HepG2 (cell line): ENCODE data around the gene EBF4. TPM values are rescaled to one million over a fixed set of nuclear protein-coding genes. Genes with fewer than 3 reads are reported as not detected.

ENCODE experiments used
- ATF7 ChIP-seq, 2 experiments: fragments of 450-650 bp in 1 of 2; sonication (generic) in 1 of 2; formaldehyde crosslinking in 1 of 2; IDR thresholded peaks; 2 replicates each; pipeline versions ENCODE4 v1.4.0 to v1.6.1; 2016 to 2020; ENCODE audit warnings: antibody characterized with exemption in 1 of 2, mild to moderate bottlenecking in 1 of 2, missing genetic modification reagents in 1 of 2
- CBFB ChIP-seq: sonication (generic); formaldehyde crosslinking; IDR thresholded peaks from 2 replicates; pipeline ENCODE4 v1.4.0; 2020; ENCODE audit warnings: missing genetic modification reagents
- CBX5 ChIP-seq: sonication (generic); formaldehyde crosslinking; IDR thresholded peaks from 2 replicates; pipeline ENCODE4 v1.4.0; 2020; ENCODE audit warnings: missing genetic modification reagents, borderline replicate concordance
- EHMT2 ChIP-seq: fragments of 200-600 bp; sonication (generic); IDR thresholded peaks from 2 replicates; pipeline ENCODE4 v1.7.0; 2017; ENCODE audit warnings: antibody characterized with exemption, low read depth, low read length, borderline replicate concordance
- FOXK1 ChIP-seq: sonication (generic); formaldehyde crosslinking; IDR thresholded peaks from 2 replicates; pipeline ENCODE4 v1.4.0; 2020; ENCODE audit warnings: low read depth, missing genetic modification reagents, borderline replicate concordance
- FOXO1 ChIP-seq: sonication (generic); formaldehyde crosslinking; IDR thresholded peaks from 2 replicates; pipeline ENCODE4 v1.4.0; 2020; ENCODE audit warnings: missing genetic modification reagents
- GABPA ChIP-seq, 2 experiments: IDR thresholded peaks; 2 replicates each; pipeline ENCODE4 v1.6.1; 2011 to 2016; ENCODE audit warnings: low read depth in 2 of 2, low read length in 1 of 2, missing biosample characterization in 1 of 2, missing genetic modification characterization in 1 of 2
- JUND ChIP-seq: sonication (generic); formaldehyde crosslinking; IDR thresholded peaks from 2 replicates; pipeline ENCODE4 v1.8.0; 2022; ENCODE audit warnings: mild to moderate bottlenecking, missing genetic modification reagents
- MAFF ChIP-seq: IDR thresholded peaks from 2 replicates; pipeline ENCODE4 v1.6.1; 2011; ENCODE audit warnings: low read depth, low read length, improper control_type of control experiment
- NRL ChIP-seq: sonication (generic); formaldehyde crosslinking; IDR thresholded peaks from 2 replicates; pipeline ENCODE4 v1.5.0; 2020; ENCODE audit warnings: missing genetic modification reagents, mild to moderate bottlenecking, moderate library complexity, borderline replicate concordance
- PHF20 ChIP-seq: sonication (generic); formaldehyde crosslinking; IDR thresholded peaks from 2 replicates; pipeline ENCODE4 v1.5.0; 2020; ENCODE audit warnings: mild to moderate bottlenecking, missing genetic modification reagents
- RBM22 ChIP-seq: fragments of 200-400 bp; formaldehyde crosslinking; optimal IDR thresholded peaks from 2 replicates; pipeline ENCODE3; 2017; ENCODE audit warnings: mild to moderate bottlenecking, low read length, moderate library complexity
- SP2 ChIP-seq: sonication (generic); formaldehyde crosslinking; IDR thresholded peaks from 2 replicates; pipeline ENCODE4 v1.5.1; 2020; ENCODE audit warnings: mild to moderate bottlenecking, missing genetic modification reagents
- SSRP1 ChIP-seq: IDR thresholded peaks from 2 replicates; pipeline ENCODE4 v1.6.1; 2016; ENCODE audit warnings: control low read depth
- SUZ12 ChIP-seq: fragments of 150-350 bp; IDR thresholded peaks from 2 replicates; pipeline ENCODE4 v1.6.1; 2014; ENCODE audit warnings: low read depth, low read length
- TEAD3 ChIP-seq: optimal IDR thresholded peaks from 2 replicates; pipeline ENCODE3; 2016; ENCODE audit warnings: borderline replicate concordance
- TRIM22 ChIP-seq: fragments of 450-650 bp; IDR thresholded peaks from 2 replicates; pipeline ENCODE4 v1.6.1; 2017
- ZNF160 ChIP-seq: sonication (generic); formaldehyde crosslinking; IDR thresholded peaks from 2 replicates; pipeline ENCODE4 v1.8.0; 2022; ENCODE audit warnings: mild to moderate bottlenecking, inconsistent platforms, missing genetic modification reagents
- ZNF326 ChIP-seq: sonication (generic); formaldehyde crosslinking; IDR thresholded peaks from 2 replicates; pipeline ENCODE4 v1.4.0; 2020; ENCODE audit warnings: missing genetic modification reagents, borderline replicate concordance
- ZNF513 ChIP-seq: sonication (generic); formaldehyde crosslinking; conservative IDR thresholded peaks from 2 replicates; pipeline ENCODE4 v1.5.0; 2020; ENCODE audit warnings: missing genetic modification reagents
- ZNF841 ChIP-seq: sonication (generic); formaldehyde crosslinking; IDR thresholded peaks from 2 replicates; pipeline ENCODE4 v1.8.1; 2023; ENCODE audit warnings: missing genetic modification reagents, borderline replicate concordance
- ZSCAN21 ChIP-seq: sonication (generic); formaldehyde crosslinking; IDR thresholded peaks from 2 replicates; pipeline ENCODE4 v1.8.0; 2022; ENCODE audit warnings: mild to moderate bottlenecking, missing genetic modification reagents, moderate library complexity, borderline replicate concordance
- ZUFSP ChIP-seq: sonication (generic); formaldehyde crosslinking; IDR thresholded peaks from 2 replicates; pipeline ENCODE4 v1.9.0; 2021; ENCODE audit warnings: missing genetic modification reagents, mild to moderate bottlenecking, borderline replicate concordance
- polyA plus RNA-seq, 8 experiments: library from polyadenylated mRNA; depleted of rRNA in 3 of 8; stranded (reverse) in 7 of 8; unstranded in 1 of 8; fragments of >200 nt; fragmentation: Illumina TruSeq in 4 of 8; extraction: Trizol in 4 of 8; gene quantifications; 2 replicates each; pipeline versions ENCODE4 v1.2.1 to v1.2.3, GENCODE V29; 2011 to 2016; ENCODE audit warnings: low read depth in 4 of 8, missing spikeins in 1 of 8, mixed read lengths in 1 of 8; ENCODE audit not compliant: insufficient read depth in 1 of 8
- total RNA-seq, 5 experiments: library from RNA; depleted of rRNA; stranded (reverse); fragments of >200 nt; fragmentation: Illumina TruSeq; extraction: Trizol; gene quantifications; 2 replicates each; pipeline ENCODE4 v1.2.3, GENCODE V29; 2016; ENCODE audit warnings: low read depth in 1 of 5
- TF ChIP-seq, protein P1 (sequence below): sonication (generic); formaldehyde crosslinking; IDR thresholded peaks from 2 replicates; pipeline ENCODE4 v1.4.0; 2020; ENCODE audit warnings: missing genetic modification reagents

EBF4 gene
- total and polyA plus RNA-seq, 2 of the 13 experiments (the other 11 are each of a cell fraction or from before 2014, with no cell fraction given), result 0.84 to 2.2 TPM

GRCh38 chr20:2654384-2654822 is 38.2 kb upstream of the EBF4 start (continued):
- TF ChIP-seq NRL (CRISPR knock-in tag), result 0 out of 2 replicates have a peak, but pooled peaks have one; percentile 8
- TF ChIP-seq JUND, result no peak
- TF ChIP-seq, protein P1, sequence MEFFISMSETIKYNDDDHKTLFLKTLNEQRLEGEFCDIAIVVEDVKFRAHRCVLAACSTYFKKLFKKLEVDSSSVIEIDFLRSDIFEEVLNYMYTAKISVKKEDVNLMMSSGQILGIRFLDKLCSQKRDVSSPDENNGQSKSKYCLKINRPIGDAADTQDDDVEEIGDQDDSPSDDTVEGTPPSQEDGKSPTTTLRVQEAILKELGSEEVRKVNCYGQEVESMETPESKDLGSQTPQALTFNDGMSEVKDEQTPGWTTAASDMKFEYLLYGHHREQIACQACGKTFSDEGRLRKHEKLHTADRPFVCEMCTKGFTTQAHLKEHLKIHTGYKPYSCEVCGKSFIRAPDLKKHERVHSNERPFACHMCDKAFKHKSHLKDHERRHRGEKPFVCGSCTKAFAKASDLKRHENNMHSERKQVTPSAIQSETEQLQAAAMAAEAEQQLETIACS, result 0 out of 2 replicates have a peak, but pooled peaks have one; percentile 15
- no peak for TF ChIP-seq ZNF513 (CRISPR knock-in tag)
- TF ChIP-seq SSRP1 (CRISPR knock-in tag), result no peak
- no peak for TF ChIP-seq GABPA (IDR thresholded peaks at IDR 0.05; ENCODE audit: low read depth, low read length)
- TF ChIP-seq GABPA (CRISPR knock-in tag; IDR thresholded peaks at IDR 0.05; ENCODE audit: low read depth), result no peak
- no peak for TF ChIP-seq CBFB (CRISPR knock-in tag)
- TF ChIP-seq EHMT2, result no peak
- no peak for TF ChIP-seq TRIM22
- no peak for TF ChIP-seq ZNF326 (CRISPR knock-in tag)
- peak; percentile 5 for TF ChIP-seq RBM22
- 0 out of 2 replicates have a peak, but pooled peaks have one; percentile 14 for TF ChIP-seq CBX5 (CRISPR knock-in tag)
- no peak for TF ChIP-seq ZSCAN21 (CRISPR knock-in tag)
- no peak for TF ChIP-seq ZNF841 (CRISPR knock-in tag)
- no peak for TF ChIP-seq ZNF160 (CRISPR knock-in tag)
- TF ChIP-seq ATF7 (IDR thresholded peaks at IDR 0.05), result no peak
- TF ChIP-seq ATF7 (CRISPR knock-in tag; IDR thresholded peaks at IDR 0.05), result no peak
- TF ChIP-seq TEAD3, result no peak
- no peak for TF ChIP-seq SUZ12
- TF ChIP-seq SP2, result no peak
- TF ChIP-seq ZUFSP, result no peak
- no peak for TF ChIP-seq FOXK1 (CRISPR knock-in tag)
- TF ChIP-seq PHF20 (CRISPR knock-in tag), result no peak
- TF ChIP-seq MAFF, result no peak
- TF ChIP-seq FOXO1 (CRISPR knock-in tag), result no peak
